HUDEP-2 (cell line): Measurements from ENCODE around the gene DBN1.
"Not testable (repeated sequence)": the region's sequence is repeated elsewhere in the genome, so short reads cannot be mapped to it uniquely, and the experiment has no call there.

ENCODE experiments used
- DNase-seq, 76 experiments: peaks; one replicate each; lab custom pipeline; 2025; ENCODE audit not compliant: unreplicated experiment in 76 of 76; lab: John Stamatoyannopoulos, UW

Gene DBN1

DNA sequence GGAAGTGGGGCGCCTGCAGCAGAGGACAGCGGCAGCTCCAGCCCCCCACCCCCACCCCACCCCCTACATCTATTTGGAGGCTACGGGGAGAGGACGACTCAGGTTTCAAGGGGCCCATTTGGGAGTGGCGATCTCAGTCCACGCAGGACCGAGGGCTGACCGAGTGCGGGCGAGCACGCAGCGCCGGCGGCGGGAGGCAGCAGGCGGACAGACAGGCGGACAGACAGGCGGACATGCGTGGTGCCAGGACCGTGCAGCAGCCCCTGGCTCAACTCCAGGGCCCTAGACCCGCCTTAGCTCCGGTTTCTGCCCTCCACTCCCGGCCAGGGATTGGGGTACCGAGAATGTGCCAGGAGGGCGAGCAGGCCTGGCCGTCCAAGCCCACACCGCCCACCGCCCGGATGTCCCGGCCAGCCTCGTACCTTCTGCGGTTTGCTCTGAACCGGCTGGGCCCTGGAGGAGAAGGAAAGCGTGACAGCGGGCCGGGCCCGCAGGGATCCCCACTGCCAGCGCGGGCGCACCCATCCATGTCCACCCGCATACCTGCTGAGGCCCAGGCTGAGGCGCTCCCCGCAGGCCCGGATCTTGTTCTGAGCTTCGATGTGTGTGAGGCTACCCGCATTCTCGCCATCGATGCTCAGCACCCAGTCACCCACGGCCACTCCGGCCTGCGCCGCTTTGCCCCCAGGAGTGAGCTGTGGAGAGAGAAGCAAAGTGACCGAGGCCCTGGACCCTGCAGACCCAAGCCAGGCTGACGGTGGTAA is 18.7 kb upstream of the DBN1 start:
- no peak for DNase-seq

DNA sequence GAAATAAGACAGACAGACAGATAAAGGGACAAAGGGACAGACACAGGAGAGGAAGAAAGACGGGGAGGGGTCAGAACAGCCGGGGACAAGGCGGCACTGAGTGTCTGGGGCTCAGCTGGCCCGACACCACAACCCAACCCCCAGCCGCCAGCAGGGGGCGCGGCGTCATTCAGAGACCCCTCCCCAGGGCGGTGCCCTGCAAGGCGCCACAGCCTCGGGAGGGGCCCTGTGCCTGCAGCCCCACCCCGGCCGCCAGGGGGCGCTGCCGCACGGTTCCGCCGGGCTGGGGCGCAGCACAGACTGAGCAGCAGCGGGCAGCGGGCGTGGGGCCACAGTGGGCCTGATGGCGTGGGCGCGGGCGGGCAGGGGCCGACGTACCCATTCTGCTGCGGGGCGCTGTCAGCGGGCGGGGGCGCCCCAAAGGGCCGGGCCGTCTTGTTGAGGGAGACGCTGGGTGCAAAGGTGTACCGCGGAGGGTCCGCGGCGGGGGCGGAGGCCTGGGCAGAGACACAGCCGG is 18.1 kb upstream of the DBN1 start:
- DNase-seq, result peak in 58 of 76 experiments; percentile 6 to 74 (median 44)

DNA sequence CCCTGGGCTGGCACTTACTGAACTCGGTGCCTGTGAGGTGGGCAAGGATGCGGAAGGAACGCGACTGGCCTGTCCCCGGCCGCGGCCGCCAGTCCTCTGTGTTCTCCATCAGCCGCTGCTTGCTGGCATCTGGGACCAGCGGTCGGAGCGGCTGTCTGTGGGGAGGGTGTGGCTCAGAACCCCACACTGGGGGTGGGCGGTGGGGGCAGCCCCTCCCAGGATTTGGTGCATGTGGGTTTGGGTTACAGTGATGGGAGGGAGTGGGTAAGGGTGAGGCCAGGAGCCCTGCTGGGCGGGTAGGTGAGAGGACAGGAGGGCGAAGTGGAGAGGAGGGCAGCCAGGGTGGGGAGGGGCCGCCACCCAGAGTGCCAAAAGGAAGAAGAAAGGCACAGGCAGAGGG is 17.6 kb upstream of the DBN1 start:
- no peak for DNase-seq

DNA sequence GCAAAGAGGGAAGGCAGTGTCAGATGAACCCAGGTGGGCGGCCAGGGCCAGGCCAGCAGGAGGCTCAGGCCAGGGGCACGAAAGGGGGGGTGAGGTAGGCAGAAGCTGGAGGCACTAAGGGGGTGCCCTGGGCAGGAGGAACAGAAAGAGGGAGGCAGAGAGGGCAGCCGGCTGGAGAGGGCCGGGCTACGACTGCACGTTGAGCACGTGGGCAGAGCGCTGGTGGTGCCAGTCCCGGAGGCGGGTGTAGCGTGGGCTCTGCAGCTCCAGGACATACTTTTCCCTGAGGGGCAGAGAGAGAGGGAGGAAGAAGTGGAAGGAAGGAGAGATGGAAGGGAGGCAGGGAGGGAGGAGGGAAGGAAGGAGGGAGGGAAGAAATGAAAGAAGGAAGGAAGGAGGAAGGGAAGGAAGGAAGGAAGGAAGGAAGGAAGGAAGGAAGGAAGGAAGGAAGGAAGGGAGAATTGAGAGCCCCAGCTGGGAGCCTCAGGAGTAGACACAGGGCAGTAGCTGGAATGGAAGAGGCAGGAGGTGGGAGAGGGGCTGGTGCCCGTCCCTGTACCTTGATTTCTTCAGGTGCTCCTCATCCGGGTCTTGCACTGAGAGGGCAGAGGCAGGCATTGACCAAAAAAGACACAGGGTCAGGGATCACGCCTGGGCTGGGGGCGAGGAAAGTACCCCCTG is 17.0 kb upstream of the DBN1 start:
- DNase-seq, result no peak

DNA sequence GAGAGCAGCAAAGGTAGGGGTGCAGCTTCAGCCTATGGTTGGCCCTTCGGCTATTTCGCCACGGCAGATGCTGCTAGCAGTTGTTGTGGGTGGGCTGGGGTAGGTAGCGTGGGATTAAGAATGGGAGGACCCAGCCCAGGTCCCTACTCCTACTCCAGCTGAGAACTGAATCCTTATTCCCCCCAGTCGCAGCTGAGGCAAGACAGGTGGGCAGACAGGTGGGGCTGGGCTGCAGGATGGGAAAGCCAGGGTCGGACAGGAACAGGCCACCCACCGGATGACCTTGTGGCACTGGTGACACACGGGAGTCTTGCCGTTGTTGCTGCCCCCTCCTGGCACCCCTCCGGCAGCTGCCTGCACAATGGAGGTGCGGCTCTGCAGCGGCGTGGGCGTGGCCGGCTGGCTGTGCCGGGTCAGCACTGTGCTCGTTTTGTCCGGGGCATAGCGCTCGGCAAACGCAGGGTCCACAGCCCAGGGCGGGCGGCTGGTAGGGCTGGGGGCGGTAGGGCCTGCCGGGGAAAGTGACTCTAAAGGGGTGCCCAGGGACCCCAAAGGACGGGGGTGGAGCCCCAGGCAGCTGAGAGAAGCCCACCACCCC is 15.8 kb upstream of the DBN1 start:
- peak in 5 of 76 experiments; percentile 12 to 38 (median 19) for DNase-seq

DNA sequence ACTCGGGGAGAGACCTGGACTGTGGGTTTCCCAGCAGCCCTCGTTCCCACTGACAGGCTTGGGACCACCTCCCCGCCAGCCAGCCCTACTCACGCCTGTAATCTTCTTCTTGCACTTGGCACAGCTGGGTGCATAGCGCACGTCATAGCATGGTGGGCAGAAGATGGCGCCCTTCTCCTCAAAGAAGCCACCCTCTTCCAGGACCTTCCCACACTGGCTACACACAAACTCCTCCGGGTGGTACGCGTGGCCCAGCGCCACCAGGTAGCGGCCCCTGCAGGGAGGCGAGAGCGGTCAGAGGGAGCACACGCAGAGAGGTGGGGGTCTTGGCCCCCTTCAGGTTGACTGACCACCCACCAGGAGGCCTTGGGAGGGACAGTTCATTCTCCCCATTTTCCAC is 14.5 kb upstream of the DBN1 start:
- DNase-seq, result no peak

DNA sequence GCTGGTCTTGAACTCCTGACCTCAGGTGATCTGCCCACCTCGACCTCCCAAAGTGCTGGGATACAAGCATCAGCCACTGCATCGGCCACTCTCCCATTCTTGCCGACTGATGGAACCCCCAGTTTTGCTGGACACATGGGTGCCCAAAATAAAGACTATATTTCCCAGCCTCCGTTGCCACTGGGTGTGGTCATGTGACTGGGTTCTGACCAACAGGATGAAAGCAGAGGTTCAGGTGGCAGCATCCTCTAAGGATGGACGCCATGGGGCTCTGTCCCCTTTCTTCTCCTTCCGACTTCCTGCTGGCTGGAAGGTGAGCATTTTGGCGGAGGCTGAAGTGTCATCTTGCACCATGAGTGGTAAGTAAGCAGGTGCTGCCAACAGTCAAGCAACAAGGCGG is 13.7 kb upstream of the DBN1 start:
- DNase-seq, result no peak

DNA sequence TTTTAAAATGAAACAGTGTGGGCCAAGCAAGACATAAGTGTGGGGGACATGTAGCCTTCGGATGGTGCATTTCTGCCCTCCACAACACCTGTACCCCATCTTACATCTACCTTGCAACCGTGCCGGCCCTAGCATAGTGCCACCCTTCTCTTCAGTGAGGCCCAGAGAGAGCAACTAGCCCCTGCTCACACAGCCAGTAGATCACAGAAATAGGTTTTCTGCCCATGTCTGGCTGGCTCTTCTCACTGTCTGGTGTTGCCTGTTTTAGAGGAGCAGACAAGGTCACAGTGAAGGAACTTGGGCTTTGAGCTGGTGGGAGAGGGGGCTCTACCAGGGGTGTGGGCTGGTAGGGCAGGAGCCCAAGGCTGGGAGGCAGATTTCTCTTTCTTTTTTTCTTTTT is 12.8 kb upstream of the DBN1 start:
- DNase-seq, result no peak

DNA sequence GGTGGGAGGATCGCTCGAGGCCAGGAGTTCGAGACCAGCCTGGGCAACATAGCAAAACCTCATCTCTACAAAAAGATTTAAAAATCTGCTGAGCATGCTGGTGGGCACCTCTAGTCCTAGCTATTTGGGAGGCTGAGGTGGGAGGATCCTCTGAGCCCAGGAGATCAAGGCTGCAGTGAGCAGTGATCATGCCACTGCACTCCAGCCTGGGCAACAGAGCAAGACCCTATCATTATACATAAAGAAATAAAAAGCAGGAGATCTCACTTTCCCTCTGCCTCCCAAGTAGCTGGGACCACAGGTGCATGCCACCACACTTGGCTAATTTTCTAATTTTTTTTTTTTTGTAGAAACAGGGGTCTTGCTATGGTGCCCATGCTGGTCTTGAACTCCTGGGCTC is 12.3 kb upstream of the DBN1 start:
- DNase-seq, result not testable (repeated sequence)

DNA sequence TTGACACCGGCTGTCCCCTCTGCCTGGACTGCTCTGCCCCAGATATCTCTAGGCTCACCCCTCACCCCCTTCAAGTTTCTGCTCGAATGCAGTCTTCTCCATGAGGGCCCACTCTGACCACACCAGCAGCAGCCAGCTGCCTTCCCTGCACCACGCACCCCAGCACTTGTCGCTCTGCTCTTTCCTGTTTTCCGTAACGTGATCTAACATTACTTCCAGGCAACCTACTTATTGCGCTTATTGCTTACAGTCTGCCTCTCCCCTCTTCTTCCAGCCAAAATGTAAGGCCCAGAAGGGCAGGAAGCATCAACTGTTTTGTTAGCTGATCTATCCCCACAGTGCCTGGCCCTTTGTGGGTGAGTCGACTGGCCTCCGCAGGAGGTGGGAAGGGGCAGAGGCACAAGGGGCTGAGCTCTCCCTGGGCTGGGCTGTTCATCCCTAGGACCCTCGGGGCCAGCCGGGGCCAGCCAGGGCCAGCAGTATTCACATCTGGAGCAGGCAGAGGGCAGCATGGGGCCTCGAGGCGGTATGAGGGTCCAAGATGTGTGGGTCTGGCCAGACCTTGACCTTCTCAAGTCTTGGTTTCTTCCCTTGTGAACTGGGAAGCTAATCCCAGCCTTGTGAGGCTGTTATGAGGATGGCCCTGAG is 11.6 kb upstream of the DBN1 start:
- no peak for DNase-seq

DNA sequence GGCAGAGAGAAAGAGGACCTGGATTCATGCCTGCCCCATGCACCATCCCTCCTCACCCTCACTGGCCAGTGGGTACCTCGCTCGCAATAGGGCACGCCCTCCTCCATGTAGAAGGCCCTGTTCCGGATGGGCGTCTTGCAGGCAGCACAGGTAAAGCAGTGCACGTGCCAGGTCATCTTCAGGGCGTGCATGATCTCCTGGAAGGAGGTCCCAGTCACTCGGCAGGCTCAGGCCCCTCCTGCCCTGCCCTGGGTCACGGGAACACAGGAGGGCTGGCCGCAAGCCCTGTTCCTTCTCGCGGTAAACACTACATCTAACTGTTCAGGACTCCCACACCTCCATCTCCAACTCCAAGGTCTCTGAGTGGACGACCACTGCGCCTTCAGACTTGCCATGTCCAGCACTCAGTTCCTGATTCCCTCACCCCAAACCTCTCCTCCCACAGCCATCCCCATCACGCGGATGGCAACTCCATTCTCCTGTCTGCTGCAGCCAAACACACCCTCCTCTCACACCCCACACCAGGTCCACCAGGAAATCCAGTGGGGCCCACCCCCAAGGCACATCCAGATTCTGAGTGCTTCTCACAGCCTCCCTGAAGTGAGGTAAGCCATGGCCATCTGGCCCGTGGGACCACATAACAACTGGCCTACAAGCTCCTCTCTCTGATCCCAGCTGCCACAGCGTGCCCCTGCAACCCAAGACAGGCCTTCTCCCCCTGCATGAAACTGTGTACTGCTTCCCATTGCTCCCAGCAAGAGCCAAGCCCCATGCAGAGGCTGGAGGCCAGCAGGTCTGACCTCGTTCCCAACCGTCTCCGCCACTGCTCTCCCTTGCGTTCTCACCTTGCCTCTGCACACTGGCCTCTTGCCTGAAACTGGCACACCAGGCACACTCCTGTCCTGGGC is 10.8 kb upstream of the DBN1 start:
- DNase-seq, result no peak

DNA sequence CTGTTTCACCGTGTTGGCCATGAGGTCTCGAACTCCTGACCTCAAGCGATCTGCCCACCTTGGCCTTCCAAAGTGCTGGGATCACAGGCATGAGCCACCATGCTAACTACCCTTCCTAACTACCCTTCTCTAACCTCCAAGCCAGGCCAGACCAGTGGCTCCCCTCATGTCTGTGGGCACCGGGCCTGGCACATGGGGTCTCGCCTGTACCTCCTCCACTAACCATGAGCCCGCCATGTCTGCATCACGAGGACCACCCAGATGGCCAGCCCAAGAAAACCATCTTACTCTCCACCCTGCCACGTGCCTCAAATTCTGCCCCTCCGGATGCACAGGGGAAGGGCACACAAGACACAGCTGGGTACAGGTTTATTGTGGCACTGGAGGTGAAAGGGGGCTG is 9.6 kb upstream of the DBN1 start:
- no peak for DNase-seq

DNA sequence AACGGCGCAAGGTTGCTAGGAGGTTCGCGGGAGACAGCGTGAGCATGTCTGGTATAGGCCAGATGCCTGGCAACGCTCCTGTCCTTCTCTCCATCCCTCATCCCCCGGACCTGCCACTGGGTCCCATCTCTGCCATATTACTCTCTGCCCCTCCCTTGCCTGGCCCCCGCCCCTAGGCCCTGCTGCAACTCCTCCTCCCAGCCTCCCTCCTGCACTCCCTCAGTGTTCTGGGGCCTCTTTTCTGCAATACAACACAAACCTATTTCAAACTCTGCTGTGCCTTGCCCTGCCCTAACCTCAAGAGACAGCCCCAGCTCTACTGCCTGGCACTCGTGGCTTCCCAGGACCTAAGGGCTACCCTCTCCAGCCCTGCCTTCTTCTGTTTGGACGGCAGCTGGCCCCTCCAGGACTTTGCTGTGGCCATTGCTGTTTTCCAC is 8.9 kb upstream of the DBN1 start:
- DNase-seq, result no peak

DNA sequence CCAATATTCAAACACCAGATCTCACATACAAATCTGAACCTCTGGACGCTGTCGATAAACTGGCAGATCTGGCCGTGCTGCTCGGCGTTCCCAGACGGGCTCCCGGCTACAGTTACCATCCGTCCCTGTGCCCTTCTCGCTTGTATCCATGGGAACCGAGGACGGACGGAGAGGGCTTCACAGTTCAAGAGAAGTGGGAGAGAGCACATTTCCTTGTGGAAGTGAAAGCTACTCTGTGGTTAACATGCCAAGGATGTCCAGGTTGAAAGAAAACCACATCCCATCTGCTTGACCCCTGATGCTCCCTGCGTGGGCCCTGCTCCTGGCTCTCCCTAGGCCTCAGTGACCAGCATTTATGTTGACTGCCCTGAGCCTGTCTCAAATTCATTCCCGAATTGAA is 6.3 kb upstream of the DBN1 start:
- DNase-seq, result no peak

DNA sequence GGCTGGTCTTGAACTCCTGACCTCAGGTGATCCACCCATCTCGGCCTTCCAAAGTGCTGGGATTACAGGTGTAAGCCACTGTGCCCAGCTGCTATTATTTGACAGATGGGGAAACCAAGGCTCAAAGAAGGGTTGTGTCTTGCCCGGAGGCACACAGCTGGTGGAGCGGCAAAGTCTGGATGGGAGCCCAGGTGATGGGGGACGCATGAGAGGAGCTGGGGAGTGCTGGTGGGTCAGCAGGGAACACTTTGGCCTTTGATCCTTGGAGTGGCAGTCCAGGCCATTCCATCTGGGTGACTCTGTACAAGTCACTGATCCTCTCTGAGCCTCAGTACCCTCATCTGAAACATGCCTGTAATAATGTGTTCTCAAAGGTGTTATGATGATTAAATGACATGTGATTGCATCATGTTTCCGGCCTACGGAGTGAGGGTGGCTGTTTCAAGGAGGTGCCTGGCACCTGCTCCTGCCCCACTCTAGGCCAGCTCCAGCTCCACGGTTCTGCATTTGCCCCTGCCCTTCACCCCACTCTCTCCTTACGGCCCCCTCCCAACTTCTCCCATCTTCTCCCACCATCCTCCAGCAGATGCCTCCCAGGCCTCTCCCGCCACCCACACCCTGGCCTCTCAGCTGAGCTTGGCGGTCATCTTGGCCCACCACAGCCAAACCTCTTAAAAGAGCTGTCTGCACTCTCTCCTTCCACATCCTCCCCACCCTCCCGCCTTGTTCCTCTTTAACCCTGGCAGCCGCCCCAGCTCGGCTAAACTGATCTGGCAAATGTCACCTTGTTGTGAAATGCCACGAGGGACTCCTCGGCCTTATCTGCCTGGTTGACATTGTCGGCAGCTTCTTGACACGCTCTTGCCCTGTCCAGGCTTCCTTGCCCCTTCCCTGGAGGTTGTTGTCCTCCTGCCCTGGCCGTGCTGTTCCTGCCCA is 5.5 kb upstream of the DBN1 start:
- peak in 74 of 76 experiments; percentile 37 to 94 (median 86) for DNase-seq

DNA sequence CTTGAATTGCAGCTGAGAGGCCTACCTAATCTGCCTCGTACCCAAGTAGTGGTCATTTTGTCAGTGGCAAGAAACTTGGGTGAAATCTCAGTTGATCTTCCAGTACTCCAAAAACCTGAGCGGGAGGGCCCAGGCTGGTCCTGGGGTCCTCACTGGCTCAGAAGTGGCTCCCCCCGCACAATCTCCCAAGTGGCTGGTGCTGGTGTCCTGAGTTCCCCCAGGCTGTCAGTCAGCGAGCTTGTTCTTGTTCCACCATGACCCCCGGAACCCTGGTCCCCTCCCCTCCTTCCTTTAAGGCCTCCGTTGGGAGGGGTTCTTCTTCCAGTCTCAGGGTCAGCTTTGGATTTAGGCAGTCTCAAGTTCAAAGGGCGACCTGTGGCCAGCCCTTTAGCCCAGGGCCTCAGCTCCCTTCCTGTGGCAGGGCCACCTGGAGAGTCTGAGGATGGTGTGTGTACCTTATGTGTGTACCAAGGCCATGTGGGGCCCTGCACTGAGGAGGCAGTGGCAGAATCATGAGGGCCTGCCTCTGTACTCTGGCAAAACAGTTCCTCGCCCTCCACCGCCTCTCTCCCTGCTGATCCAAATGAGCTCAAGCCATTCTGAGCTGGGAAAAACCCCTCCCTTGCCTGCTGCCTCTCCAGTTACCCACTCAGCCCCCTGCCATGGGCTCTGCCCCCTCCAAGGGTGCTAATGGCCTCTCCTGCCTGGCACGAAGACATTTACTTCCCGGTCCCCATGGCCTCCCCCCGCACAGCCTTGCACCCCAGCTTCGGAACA is 4.5 kb upstream of the DBN1 start:
- DNase-seq, result no peak

DNA sequence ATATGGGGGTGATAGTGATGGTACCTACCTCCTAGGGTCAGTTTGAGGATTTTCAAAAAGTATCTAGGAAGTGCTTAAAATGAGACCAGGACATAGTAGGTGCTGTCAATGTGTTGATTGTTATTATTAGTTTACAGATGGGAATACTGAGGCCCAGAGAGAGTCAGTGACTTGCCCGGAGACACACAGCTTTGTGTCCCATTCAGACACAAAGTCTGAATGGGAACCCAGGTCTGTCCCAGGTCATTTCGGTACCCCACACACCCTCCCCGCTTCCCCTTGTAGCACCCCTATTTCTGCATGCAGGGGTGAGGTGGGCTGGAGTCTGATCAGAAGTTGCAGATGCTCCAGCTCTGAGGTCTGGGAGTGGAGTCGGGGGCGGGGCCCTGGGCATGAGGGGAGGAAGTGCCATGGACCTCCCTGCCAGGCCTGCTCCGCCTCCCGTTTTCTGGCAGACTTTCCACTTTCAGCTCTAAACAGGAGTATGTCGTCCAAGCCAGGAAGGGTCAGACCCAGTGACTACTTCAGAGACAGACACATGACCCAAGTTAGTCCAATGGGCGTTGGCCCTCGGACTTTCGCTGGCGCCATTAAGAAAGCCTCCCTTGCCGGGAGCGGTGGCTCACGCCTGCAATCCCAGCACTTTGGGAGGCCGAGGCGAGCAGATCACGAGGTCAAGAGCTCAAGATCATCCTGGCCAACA is 3.2 kb upstream of the DBN1 start:
- peak in 11 of 76 experiments; percentile 5 to 40 (median 20) for DNase-seq
